Type B pancreatic cell (in vitro differentiated cells): Measurements from ENCODE around the gene MYO7A. TPM values are rescaled to one million over a fixed set of nuclear protein-coding genes. Genes with fewer than 3 reads are reported as not detected.

Experiments
- DNase-seq: peaks from one replicate; pipeline ENCODE4 v3.0.0; 2021; ENCODE audit warnings: mixed read lengths; ENCODE audit not compliant: unreplicated experiment; ENCODE audit errors: extremely low spot score
- H3K27ac Mint-ChIP-seq: 2 replicates; pipeline ENCODE4 v1.8.0; 2021; ENCODE audit warnings: mild to moderate bottlenecking, mixed read lengths
- H3K27me3 Mint-ChIP-seq: 2 replicates; pipeline ENCODE4 v1.8.0; 2021; ENCODE audit warnings: mixed read lengths
- H3K36me3 Mint-ChIP-seq: 2 replicates; pipeline ENCODE4 v1.8.0; 2021; ENCODE audit warnings: mixed read lengths
- H3K4me1 Mint-ChIP-seq: one replicate; pipeline ENCODE4 v1.8.0; 2021; ENCODE audit warnings: mixed read lengths; ENCODE audit not compliant: unreplicated experiment
- H3K4me3 Mint-ChIP-seq: 2 replicates; pipeline ENCODE4 v1.8.0; 2021; ENCODE audit warnings: mild to moderate bottlenecking, mixed read lengths
- H3K9me3 Mint-ChIP-seq: 2 replicates; pipeline ENCODE4 v1.8.0; 2021; ENCODE audit warnings: mixed read lengths
- CTCF ChIP-seq: fragments of 200-600 bp; sonication (generic); conservative IDR thresholded peaks from 2 replicates; pipeline ENCODE4 v1.5.0; 2021; ENCODE audit warnings: antibody characterized with exemption, mild to moderate bottlenecking
- total RNA-seq: library from RNA; stranded (reverse); gene quantifications from 2 replicates; pipeline ENCODE4 v1.2.1, GENCODE V29; 2021; ENCODE audit warnings: low replicate concordance

The MYO7A gene
- total RNA-seq, 1 donor from 2014 or later: 2.8 TPM

- DNase-seq: no peak
- Mint-ChIP-seq H3K4me3 (no peak overlapping the region), H3K27ac (no peak overlapping the region), H3K4me1 (no peaks in the 10 kb centered on the region), H3K27me3 (no peaks in the 10 kb centered on the region), H3K9me3 (no peaks in the 10 kb centered on the region), H3K36me3 (no peaks in the 10 kb centered on the region)
- TF ChIP-seq CTCF: no peak
Observed at GRCh38 chr11:77120571-77120970, 7.5 kb upstream of the MYO7A start.

- H3K4me1 Mint-ChIP-seq: no peaks in the 10 kb centered on the region
- H3K27ac Mint-ChIP-seq: no peak overlapping the region
- H3K4me3 Mint-ChIP-seq: no peak overlapping the region
- no peaks in the 10 kb centered on the region for H3K9me3 Mint-ChIP-seq
- H3K27me3 Mint-ChIP-seq: no peaks in the 10 kb centered on the region
- no peaks in the 10 kb centered on the region for H3K36me3 Mint-ChIP-seq
- TF ChIP-seq CTCF: no peak
- no peak for DNase-seq
Observed at GRCh38 chr11:77121096-77121640, 6.9 kb upstream of the MYO7A start.

DNA sequence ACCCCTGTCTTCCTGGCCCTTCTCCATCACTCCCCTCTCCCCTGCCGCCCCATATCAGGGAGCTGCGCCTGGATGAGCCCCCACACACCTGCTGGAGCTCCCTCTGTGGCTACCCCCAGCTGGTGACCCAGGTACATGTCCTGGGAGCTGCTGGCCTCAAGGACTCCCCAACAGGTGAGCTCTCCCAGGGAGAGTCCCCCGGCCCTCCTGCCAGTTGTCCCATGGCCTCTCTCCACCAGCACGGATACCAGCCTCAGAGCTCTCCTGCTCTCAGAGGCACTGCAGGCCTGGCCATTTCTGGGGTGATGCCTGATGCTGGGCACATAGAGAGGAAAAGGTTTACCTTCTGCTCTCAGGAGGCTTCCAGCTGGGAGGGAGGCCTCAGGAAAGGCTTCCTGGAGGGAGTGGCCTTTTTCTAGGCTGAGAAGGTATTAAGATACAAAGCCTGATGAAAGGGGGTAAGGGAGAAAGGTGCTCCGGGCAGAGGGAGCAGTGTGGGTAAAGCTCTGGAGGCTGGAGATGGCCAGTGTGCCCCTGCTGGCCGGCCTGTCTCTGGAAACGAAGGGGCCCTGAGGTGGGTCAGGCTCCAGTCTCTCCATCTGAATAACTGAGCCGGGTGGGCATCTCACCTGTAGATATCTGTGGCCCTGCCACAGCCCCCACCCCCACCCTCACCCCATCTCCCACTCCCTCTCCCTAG lies 6.0 kb upstream of the MYO7A start:
- Mint-ChIP-seq H3K4me1 (no peaks in the 10 kb centered on the region), H3K36me3 (no peaks in the 10 kb centered on the region), H3K4me3 (no peak overlapping the region), H3K27ac (no peak overlapping the region), H3K27me3 (no peaks in the 10 kb centered on the region), H3K9me3 (no peaks in the 10 kb centered on the region)
- no peak for TF ChIP-seq CTCF
- DNase-seq: no peak

- Mint-ChIP-seq H3K36me3 (no peaks in the 10 kb centered on the region), H3K27ac (no peak overlapping the region), H3K27me3 (no peaks in the 10 kb centered on the region), H3K4me1 (peaks cover 4% of the 10 kb centered on the region), H3K4me3 (no peak overlapping the region), H3K9me3 (no peaks in the 10 kb centered on the region)
- no peak for TF ChIP-seq CTCF
- DNase-seq: no peak
Observed at GRCh38 chr11:77122576-77123212, 5.4 kb upstream of the MYO7A start.

DNA sequence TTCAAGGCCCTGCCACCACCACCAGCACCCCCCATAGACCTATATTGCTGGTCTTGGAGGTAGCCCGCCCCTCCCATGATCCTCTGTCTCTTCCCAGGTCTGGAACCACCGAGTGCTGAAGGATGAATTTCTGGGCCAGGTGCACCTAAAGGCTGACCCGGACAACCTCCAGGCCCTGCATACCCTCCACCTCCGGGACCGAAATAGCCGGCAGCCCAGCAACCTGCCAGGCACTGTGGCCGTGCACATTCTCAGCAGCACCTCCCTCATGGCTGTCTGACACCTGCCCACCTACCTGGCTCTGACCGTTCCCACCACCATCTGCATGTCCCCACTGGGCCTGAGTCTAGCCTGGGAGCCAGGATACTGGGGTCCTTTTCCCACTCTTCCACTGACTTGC lies 4.5 kb upstream of the MYO7A start:
- no peaks in the 10 kb centered on the region for H3K36me3 Mint-ChIP-seq
- TF ChIP-seq CTCF: no peak
- H3K9me3 Mint-ChIP-seq: no peaks in the 10 kb centered on the region
- no peak overlapping the region for H3K4me3 Mint-ChIP-seq
- H3K27ac Mint-ChIP-seq: no peak overlapping the region
- DNase-seq: no peak
- no peaks in the 10 kb centered on the region for H3K27me3 Mint-ChIP-seq
- H3K4me1 Mint-ChIP-seq: peaks cover 11% of the 10 kb centered on the region
